Measurements from ENCODE around the gene LRRC4C. TPM values are rescaled to one million over a fixed set of nuclear protein-coding genes. Genes with fewer than 3 reads are reported as not detected.

LRRC4C gene
- total and polyA plus RNA-seq, 10 of the 15 experiments (the other 5 are each of a cell fraction or from before 2014, with no cell fraction given): 1.5 TPM; not detected in 9

- TF ChIP-seq E2F8 (IDR thresholded peaks at IDR 0.05; ENCODE audit: low read depth, partially characterized antibody) (no peak), KAT2A (conservative IDR thresholded peaks at IDR 0.05; ENCODE audit: control insufficient read depth, low read depth, low read length) (no peak), YY1 (IDR thresholded peaks at IDR 0.05; ENCODE audit: low read depth, low read length) (no peak), BACH1 (IDR thresholded peaks at IDR 0.05; ENCODE audit: borderline replicate concordance) (no peak), ZNF274 (IDR thresholded peaks at IDR 0.05; ENCODE audit: insufficient read depth, insufficient read length) (no peak), TCF12 (IDR thresholded peaks at IDR 0.05; ENCODE audit: low read depth, low read length) (no peak), GATAD2B (conservative IDR thresholded peaks at IDR 0.05; ENCODE audit: low read depth) (no peak), SKIL (IDR thresholded peaks at IDR 0.05; ENCODE audit: low read depth, poor library complexity, severe bottlenecking) (no peak), IRF4 (IDR thresholded peaks at IDR 0.05; ENCODE audit: low read depth, low read length) (no peak), ZNF207 (IDR thresholded peaks at IDR 0.05; ENCODE audit: borderline replicate concordance) (no peak), DPF2 (IDR thresholded peaks at IDR 0.05) (no peak), EP300 (IDR thresholded peaks at IDR 0.05; ENCODE audit: borderline replicate concordance in 1 of 2, control insufficient read depth in 1 of 2, low read depth in 2 of 2, low read length in 2 of 2) (no peak), MEF2B (IDR thresholded peaks at IDR 0.05; ENCODE audit: partially characterized antibody, poor library complexity, severe bottlenecking) (no peak)
Observed at GRCh38 chr11:40175980-40176379, 1283.5 kb downstream of the LRRC4C start (continued).
